Thymus (tissue), 11 donors: ENCODE results near the gene EHBP1L1. TPM values are rescaled to one million over a fixed set of nuclear protein-coding genes. Genes with fewer than 3 reads are reported as not detected.
A peak's percentile ranks its signal among the peaks of the same experiment; 100 is the strongest.

Source experiments
- DNase-seq, 9 donors: peaks; one replicate each; pipeline ENCODE4 v3.0.0-alpha.2; 2013; ENCODE audit warnings: low spot score in 9 of 9, low read depth in 6 of 9, missing footprints in 1 of 9
- H3K27ac ChIP-seq, 2 donors: one replicate each; pipeline ENCODE4 v1.5.1; 2013; ENCODE audit warnings: control low read depth in 1 of 2, low read depth in 1 of 2, low read length in 1 of 2, mild to moderate bottlenecking in 1 of 2, moderate library complexity in 1 of 2
- H3K27me3 ChIP-seq, 2 donors: one replicate each; pipeline ENCODE4 v1.5.1; 2013; ENCODE audit warnings: low read length in 1 of 2; ENCODE audit not compliant: control insufficient read depth in 2 of 2, insufficient read depth in 1 of 2
- H3K36me3 ChIP-seq, 2 donors: one replicate each; pipeline ENCODE4 v1.5.1; 2013; ENCODE audit warnings: low read length in 1 of 2, mild to moderate bottlenecking in 1 of 2, moderate library complexity in 1 of 2; ENCODE audit not compliant: control insufficient read depth in 2 of 2, insufficient read depth in 2 of 2
- H3K4me1 ChIP-seq, 2 donors: one replicate each; pipeline ENCODE4 v1.5.1; 2013; ENCODE audit warnings: low read length in 2 of 2; ENCODE audit not compliant: control insufficient read depth in 2 of 2, insufficient read depth in 2 of 2
- H3K4me3 ChIP-seq, 2 donors: one replicate each; pipeline ENCODE4 v1.5.1; 2013; ENCODE audit warnings: low read length in 2 of 2, control low read depth in 1 of 2, mild to moderate bottlenecking in 1 of 2
- H3K9me3 ChIP-seq, 2 donors: one replicate each; pipeline ENCODE4 v1.5.1; 2013; ENCODE audit warnings: low read length in 1 of 2, mild to moderate bottlenecking in 1 of 2; ENCODE audit not compliant: control insufficient read depth in 2 of 2, insufficient read depth in 1 of 2
- WGBS: extraction: QIAGEN DNeasy Blood & Tissue Kit; methylation state at CpG from one replicate; pipeline ENCODE4 v1.1.7; 2013; 5-methylcytosine and 5-hydroxymethylcytosine counted together
- polyA plus RNA-seq: library from polyadenylated mRNA; stranded (reverse); fragments of 200-250 nt; gene quantifications from one replicate; pipeline ENCODE4 v1.2.3, GENCODE V29; 2013
- total RNA-seq: library from RNA; stranded (reverse); fragments of 120-200 nt; gene quantifications from one replicate; pipeline ENCODE4 v1.2.4, GENCODE V29; 2013
- donor health status: healthy.

EHBP1L1 gene
- total and polyA plus RNA-seq, 2 donors, result 19.9 to 66.5 TPM

- Histone ChIP-seq H3K27me3 (no peaks in the 10 kb centered on the region), H3K4me1 (peaks cover 43 to 73% of the 10 kb centered on the region in 2 donors), H3K27ac (peak within 1 kb of the TSS; percentile 78 to 82), H3K9me3 (no peaks in the 10 kb centered on the region), H3K36me3 (peaks cover 4 to 12% of the 10 kb centered on the region in 2 donors), H3K4me3 (peak within 1 kb of the TSS; percentile 80 to 84)
- under 1% methylated on average over 86 of the region's 86 CpGs for WGBS
- DNase-seq, result peak in 7 of 9 donors; percentile 79 to 95 (median 90)
Measured at GRCh38 chr11:65572356-65573051, 3.3 kb upstream of the EHBP1L1 start, which contains the start of gene FAM89B. Gene FAM89B (plus strand): TSS chr11:65572538. CDS start chr11:65572670, 132 bp downstream.

GRCh38 chr11:65573391-65574079, 2.3 kb upstream of the EHBP1L1 start:
- Histone ChIP-seq H3K9me3 (no peaks in the 10 kb centered on the region), H3K36me3 (peaks cover 6 to 8% of the 10 kb centered on the region in 2 donors), H3K4me1 (peaks cover 43 to 74% of the 10 kb centered on the region in 2 donors), H3K4me3 (peak overlapping the region; percentile 66 to 84), H3K27ac (peak overlapping the region; percentile 66 to 78), H3K27me3 (no peaks in the 10 kb centered on the region)
- WGBS, result 67% methylated on average over 22 of the region's 22 CpGs
- DNase-seq, result no peak

- H3K27ac ChIP-seq, result peak overlapping the region; percentile 84 to 97
- no peaks in the 10 kb centered on the region for H3K27me3 ChIP-seq
- no peaks in the 10 kb centered on the region for H3K9me3 ChIP-seq
- DNase-seq, result peak in 7 of 9 donors; percentile 69 to 91 (median 79)
- WGBS, result under 1% methylated on average over 67 of the region's 67 CpGs
- H3K4me3 ChIP-seq, result peak overlapping the region; percentile 66 to 84
- peaks cover 35 to 67% of the 10 kb centered on the region in 2 donors for H3K4me1 ChIP-seq
- H3K36me3 ChIP-seq, result peaks cover 7 to 11% of the 10 kb centered on the region in 2 donors
Measured at GRCh38 chr11:65574109-65574810, 1.6 kb upstream of the EHBP1L1 start.

- H3K9me3 ChIP-seq, result no peaks in the 10 kb centered on the region
- peak overlapping the region; percentile 66 to 84 for H3K4me3 ChIP-seq
- peak in 2 of 9 donors; percentile 44 to 50 for DNase-seq
- H3K27ac ChIP-seq, result peak overlapping the region; percentile 84 to 97
- H3K27me3 ChIP-seq, result no peaks in the 10 kb centered on the region
- H3K4me1 ChIP-seq, result peaks cover 34 to 63% of the 10 kb centered on the region in 2 donors
- H3K36me3 ChIP-seq, result peaks cover 13 to 18% of the 10 kb centered on the region in 2 donors
- 15% methylated on average over 28 of the region's 28 CpGs for WGBS
Measured at GRCh38 chr11:65574811-65575567, 864 bp upstream of the EHBP1L1 start.

GRCh38 chr11:65576232-65576866, 496 bp downstream of the EHBP1L1 start:
- WGBS, result 16% methylated on average over 26 of the region's 26 CpGs
- Histone ChIP-seq H3K4me3 (peak overlapping the region; percentile 60 to 84), H3K36me3 (peaks cover 26 to 30% of the 10 kb centered on the region in 2 donors), H3K27me3 (no peaks in the 10 kb centered on the region), H3K27ac (peak overlapping the region; percentile 41 to 85), H3K4me1 (peaks cover 28 to 54% of the 10 kb centered on the region in 2 donors), H3K9me3 (no peaks in the 10 kb centered on the region)
- no peak for DNase-seq

- 53% methylated on average over 18 of the region's 18 CpGs for WGBS
- no peak for DNase-seq
- H3K4me1 ChIP-seq, result peaks cover 23 to 47% of the 10 kb centered on the region in 2 donors
Measured at GRCh38 chr11:65576867-65577755, 1.3 kb downstream of the EHBP1L1 start.

GRCh38 chr11:65577756-65578109, 1.9 kb downstream of the EHBP1L1 start:
- H3K4me1 ChIP-seq, result peaks cover 23 to 45% of the 10 kb centered on the region in 2 donors

More at GRCh38 chr11:65576867-65577755, 1.3 kb downstream of the EHBP1L1 start:
- Histone ChIP-seq H3K4me3 (peak overlapping the region; percentile 60 to 84), H3K9me3 (no peaks in the 10 kb centered on the region), H3K27me3 (no peaks in the 10 kb centered on the region), H3K36me3 (peaks cover 32 to 35% of the 10 kb centered on the region in 2 donors), H3K27ac (peak overlapping the region; percentile 41 to 70)

More at GRCh38 chr11:65577756-65578109, 1.9 kb downstream of the EHBP1L1 start:
- Histone ChIP-seq H3K27me3 (no peaks in the 10 kb centered on the region), H3K4me3 (no peak overlapping the region), H3K9me3 (no peaks in the 10 kb centered on the region), H3K36me3 (peaks cover 32 to 35% of the 10 kb centered on the region in 2 donors), H3K27ac (peak overlapping the region in 1 of 2 donors; percentile 43)
- 78% methylated on average over 8 of the region's 8 CpGs for WGBS
- DNase-seq, result no peak
